IPS-NIHi7 (cell line): ENCODE data around the gene SLC6A5.
A peak's percentile ranks its signal among the peaks of the same experiment; 100 is the strongest.

Experiments
- DNase-seq: peaks from one replicate; pipeline ENCODE4 v3.0.0; 2012; ENCODE audit warnings: mixed read lengths; ENCODE audit errors: extremely low spot score

Gene SLC6A5

DNA sequence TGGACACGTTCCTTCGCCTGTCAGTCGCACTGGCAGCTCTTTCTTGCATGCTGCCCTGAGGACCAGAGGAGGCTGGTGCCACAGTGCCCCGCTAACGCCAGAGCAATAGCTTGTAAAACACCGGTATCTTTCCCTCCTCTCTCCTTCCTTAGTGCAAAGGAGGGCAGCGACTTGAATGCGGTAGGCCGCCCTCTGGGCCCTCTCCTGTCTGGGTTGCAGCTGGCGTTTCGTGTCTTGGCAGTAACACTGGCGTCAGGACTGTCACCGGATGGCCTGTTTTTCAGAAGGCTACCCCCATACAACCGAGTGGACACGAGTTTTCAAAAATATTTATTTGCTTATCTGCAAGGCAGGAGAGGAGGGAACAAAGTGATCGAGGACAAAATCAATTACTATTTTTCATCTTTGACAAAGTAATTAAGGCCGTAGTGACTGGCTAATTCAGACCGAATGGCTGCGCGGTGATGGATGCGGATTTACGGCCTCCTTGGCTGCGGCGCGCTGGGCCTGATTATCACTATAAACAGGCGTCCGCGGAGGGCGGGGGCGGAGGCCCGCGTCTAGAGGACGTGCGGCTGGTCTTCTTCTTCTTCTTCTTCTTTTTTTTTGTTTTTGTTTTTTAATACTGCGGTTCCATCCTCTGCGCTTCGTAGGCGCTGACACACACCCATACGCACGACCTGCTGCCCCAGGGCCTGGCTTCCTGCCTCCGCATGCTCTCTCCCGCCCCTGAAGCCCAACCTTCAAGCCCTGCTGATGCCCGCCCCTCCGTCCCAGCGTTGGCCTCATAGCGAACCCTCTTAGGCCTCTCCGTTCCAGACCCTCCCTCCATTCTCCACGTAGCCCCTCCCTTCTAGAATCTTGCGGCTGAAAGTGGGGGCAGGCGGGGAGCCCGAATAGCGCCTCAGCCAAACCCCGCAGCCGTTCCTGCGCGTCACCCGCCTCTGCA, 2.9 kb upstream of the SLC6A5 start:
- peak; percentile 66 for DNase-seq

GRCh38 chr11:20597154-20597679, 2.2 kb upstream of the SLC6A5 start:
- no peak for DNase-seq

GRCh38 chr11:20597680-20598484, 1.5 kb upstream of the SLC6A5 start:
- no peak for DNase-seq

GRCh38 chr11:20598492-20598891, 916 bp upstream of the SLC6A5 start:
- no peak for DNase-seq

DNA sequence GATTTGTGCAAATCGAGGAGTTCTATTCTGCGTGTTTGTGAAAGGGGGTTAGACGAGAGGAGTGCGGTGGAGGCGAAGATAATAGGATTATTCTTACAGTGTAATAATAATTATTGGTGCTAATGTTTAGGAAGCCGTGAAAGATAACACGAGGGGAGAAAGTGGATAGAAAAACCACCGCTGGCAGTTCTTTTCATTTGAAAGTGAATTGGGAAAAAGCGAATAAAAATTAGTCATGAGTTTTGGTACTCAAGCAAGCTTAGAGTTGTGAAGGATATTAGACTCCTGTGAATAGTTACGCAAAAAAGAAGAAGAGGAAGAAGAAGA, 575 bp downstream of the SLC6A5 start:
- no peak for DNase-seq

DNA sequence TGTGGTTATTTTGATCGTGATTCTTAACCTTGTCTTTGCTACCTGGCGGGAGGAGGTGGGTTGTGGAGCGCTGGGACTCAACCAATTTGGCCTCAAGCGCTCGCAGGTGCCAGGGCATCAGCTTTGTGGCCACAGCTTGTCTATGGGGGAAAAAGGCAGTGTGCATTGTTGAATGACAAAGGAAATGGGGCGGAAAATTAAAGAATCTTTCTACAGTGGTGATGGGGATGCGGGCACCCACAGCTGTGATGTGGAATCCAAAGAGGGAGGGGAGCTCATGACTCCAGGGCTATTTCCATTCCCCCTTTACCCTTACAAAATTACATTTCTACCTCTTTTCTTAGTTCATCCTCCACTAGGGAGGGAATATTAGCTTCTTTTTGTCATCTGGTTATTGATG, 1.1 kb downstream of the SLC6A5 start:
- DNase-seq = no peak

DNA sequence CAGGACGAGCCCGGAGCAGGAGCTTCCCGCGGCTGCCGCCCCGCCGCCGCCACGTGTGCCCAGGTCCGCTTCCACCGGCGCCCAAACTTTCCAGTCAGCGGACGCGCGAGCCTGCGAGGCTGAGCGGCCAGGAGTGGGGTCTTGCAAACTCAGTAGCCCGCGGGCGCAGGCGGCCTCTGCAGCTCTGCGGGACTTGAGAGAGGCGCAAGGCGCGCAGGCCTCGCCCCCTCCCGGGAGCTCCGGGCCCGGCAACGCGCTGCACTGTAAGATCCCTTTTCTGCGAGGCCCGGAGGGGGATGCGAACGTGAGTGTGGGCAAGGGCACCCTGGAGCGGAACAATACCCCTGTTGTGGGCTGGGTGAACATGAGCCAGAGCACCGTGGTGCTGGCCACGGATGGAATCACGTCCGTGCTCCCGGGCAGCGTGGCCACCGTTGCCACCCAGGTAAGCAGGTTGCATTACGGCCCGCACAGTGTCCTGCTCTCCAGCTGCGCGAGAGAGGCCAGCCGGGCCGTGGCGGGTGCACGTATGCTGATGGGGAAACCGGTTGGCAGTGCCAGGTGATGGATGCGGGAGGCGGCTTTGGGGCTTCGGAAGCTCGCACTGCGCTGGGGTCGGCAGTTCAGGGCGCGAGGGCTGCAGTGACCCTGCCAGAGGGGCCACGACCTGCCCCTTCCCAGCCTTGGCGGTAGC, 2.0 kb downstream of the SLC6A5 start:
- no peak for DNase-seq

DNA sequence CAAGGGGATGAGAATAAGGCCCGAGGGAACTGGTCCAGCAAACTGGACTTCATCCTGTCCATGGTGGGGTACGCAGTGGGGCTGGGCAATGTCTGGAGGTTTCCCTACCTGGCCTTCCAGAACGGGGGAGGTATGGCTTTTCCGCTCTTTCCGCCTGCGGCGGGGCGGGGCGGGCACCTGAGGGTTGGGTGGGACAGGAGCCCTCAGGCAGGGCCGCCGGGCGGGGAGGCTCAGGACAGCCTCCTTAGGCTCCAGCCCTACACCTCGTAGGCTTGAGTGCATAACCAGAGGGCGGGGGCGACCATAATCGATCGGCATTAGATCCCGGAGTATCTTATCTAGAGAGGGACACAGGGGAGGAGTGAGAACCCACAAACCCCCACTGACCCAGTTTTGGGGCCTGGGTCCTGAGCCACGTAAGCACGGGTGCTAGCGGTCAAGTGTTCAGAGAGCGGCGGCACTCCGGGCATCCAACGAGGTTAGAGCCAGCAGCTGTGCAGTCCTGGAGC, 4.9 kb downstream of the SLC6A5 start:
- no peak for DNase-seq

DNA sequence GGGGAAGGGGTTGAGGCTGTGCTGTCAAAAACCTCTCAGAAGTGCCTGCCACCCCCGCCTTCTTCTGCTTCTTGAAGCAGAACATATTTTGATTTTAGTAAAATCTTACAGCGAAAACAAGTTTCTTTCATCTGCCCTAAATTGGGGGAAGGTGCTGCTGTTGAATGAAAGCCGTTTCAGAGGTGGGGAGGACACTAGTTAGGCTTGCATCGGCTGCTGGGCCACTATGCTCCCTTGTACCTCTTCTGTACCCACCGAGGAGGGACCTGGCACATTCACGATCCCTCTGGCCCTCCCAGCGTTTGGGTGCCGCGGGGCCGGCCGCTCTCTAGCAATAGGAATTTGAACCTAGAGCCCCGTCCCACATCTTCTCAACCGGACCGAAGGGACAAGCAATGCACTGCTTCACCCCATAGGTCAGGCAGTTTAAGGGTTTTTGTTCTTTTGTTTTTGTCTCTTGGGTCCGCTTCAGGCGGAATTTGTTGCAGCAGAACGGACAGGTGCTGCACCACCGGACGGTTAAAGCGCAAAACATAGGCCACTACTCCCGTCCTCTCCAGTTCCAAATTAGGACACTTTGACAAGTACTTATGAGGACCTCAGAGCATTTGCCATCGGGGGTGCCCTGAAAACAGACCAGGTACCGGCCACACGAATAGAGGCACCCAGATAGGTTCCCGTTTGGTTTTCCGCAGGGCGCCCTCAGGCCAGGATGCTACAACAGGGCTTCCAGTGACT, 5.6 kb downstream of the SLC6A5 start:
- DNase-seq = no peak

GRCh38 chr11:20605602-20606091, 6.2 kb downstream of the SLC6A5 start:
- DNase-seq = no peak

DNA sequence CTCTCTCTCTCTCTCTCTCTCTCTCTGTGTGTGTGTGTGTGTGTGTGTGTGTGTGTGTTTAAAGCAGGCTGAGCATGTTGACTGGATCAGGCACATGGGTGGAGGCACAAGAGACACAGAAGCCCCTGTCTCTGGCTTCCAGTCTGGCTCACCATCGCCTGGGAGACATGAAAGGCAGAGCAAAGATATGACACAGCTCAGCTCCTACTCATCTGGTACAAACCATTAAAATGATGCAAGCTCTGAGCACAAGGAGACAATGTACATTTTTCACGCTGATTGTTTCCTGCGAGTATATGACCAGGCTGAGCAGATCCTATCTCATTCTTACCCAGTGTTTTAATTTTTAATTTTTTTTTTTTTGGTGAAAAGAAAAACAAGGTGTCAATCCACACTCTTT, 9.5 kb downstream of the SLC6A5 start:
- DNase-seq = no peak

- DNase-seq = peak; percentile 90
These were observed 10.6 kb downstream of the SLC6A5 start for GRCh38 chr11:20609727-20610707.

GRCh38 chr11:20610825-20611224, 11.4 kb downstream of the SLC6A5 start:
- DNase-seq = no peak

GRCh38 chr11:20611445-20611844, 12.0 kb downstream of the SLC6A5 start:
- DNase-seq = no peak

DNA sequence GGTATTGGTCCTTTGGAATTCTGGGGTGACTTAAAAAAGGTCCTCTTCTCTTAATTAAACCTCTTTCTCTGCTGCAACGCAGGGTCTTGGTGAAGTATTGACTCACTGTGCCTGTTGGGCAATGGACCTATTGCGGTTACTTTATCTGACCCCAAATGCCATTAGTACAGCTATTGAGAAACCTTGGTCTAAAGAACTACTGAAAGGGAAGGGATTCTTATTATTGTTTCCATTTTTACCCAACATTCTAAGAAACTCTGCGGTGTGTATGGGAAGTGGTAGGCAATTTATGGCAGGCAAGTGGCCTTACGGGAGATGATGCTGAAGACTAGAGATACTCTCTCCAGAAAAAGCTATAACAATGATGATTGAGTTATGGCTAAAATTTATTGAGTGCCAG, 12.5 kb downstream of the SLC6A5 start:
- no peak for DNase-seq

DNA sequence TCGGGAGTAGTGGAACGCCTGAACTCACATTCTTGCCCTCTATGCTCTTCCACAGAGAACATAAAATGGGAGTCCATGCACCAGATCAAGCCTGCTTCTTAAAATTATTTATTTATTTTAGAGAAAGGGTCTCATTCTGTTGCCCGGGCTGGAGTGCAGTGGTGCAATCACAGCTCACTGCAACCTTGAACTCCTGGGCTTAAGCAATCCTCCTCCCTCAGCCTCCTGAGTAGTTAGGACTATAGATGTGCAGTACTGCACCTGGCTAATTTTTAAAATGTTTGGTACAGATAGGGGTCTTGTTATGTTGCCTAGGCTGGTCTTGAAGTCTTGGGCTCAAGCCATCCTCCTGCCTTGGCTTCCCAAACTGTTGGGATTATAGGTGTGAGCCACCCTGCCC, 13.0 kb downstream of the SLC6A5 start:
- no peak for DNase-seq

DNA sequence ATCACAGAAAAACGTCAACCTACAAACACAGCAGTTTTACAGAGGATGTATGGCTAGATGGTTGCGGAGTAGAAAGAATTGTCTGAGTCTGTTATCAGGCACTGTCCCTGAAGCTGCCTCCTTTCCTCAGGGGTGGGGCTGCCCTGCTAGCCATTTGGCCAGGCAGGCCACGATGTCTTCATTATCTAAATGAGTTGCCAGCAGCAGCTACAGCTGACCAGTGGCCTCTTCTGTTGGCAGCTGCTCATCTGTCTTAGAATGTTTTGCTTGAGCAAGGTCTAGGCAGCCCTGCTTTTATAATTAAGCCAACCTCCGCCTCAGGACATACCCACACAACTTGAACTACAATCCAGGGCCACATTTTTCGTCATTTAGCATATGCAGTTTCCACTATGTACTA, 17.5 kb downstream of the SLC6A5 start:
- DNase-seq = no peak

- DNase-seq = no peak
These were observed 18.1 kb downstream of the SLC6A5 start for GRCh38 chr11:20617346-20618005.

DNA sequence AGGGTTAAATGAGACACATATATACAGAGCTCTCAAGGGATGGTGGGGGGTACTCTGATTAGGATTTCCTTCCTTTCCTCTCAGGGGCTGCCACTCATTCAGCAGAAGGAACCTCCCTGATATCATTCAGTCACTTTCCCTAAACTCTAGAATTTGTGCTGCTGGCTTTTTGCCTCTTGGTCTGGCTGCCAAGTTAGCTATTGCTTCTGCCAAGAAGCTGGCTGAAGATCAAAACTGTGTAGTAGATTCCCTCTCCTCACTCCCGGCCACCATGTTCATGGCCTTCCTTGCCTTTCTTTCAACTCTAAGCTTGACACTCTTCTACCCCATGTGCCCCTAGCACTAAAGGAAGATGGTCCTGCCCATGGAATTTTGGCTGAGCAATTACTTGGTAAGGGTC, 18.7 kb downstream of the SLC6A5 start:
- no peak for DNase-seq
